OCI-LY3 (cell line): ENCODE measurements around the gene MAB21L4.

Experiments
- EZH2phosphoT487 ChIP-seq: fragments of 200-600 bp; shearing (Covaris generic); IDR thresholded peaks from 2 replicates; pipeline ENCODE4 v1.6.1; 2018; ENCODE audit warnings: antibody characterized with exemption, mixed run types, low read depth
- TF ChIP-seq, protein P1 (sequence below): fragments of 200-600, 300-600 bp; sonication (generic); IDR thresholded peaks from 2 replicates; pipeline ENCODE4 v1.5.1; 2014; ENCODE audit warnings: antibody characterized with exemption, low read length, low read depth

- TF ChIP-seq, protein P1, sequence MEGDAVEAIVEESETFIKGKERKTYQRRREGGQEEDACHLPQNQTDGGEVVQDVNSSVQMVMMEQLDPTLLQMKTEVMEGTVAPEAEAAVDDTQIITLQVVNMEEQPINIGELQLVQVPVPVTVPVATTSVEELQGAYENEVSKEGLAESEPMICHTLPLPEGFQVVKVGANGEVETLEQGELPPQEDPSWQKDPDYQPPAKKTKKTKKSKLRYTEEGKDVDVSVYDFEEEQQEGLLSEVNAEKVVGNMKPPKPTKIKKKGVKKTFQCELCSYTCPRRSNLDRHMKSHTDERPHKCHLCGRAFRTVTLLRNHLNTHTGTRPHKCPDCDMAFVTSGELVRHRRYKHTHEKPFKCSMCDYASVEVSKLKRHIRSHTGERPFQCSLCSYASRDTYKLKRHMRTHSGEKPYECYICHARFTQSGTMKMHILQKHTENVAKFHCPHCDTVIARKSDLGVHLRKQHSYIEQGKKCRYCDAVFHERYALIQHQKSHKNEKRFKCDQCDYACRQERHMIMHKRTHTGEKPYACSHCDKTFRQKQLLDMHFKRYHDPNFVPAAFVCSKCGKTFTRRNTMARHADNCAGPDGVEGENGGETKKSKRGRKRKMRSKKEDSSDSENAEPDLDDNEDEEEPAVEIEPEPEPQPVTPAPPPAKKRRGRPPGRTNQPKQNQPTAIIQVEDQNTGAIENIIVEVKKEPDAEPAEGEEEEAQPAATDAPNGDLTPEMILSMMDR = no peak
- no peak for TF ChIP-seq EZH2phosphoT487
Measured at GRCh38 chr2:240901986-240902614, 6.1 kb upstream of the MAB21L4 start.
